H1 (cell line): ENCODE data around the gene TNS1. TPM values are rescaled to one million over a fixed set of nuclear protein-coding genes. Genes with fewer than 3 reads are reported as not detected.
A peak's percentile ranks its signal among the peaks of the same experiment; 100 is the strongest.

Experiments used
- CTCF ChIA-PET: fragments of 300-600 bp; sonication (Branson Sonifier 250); formaldehyde crosslinking; loops from one replicate; lab custom pipeline; 2021; ENCODE audit not compliant: partially characterized antibody; lab: Charles Lee
- POLR2A ChIA-PET: fragments of 300-600 bp; sonication (Branson Sonifier 250); formaldehyde crosslinking; loops from one replicate; lab custom pipeline; 2021; ENCODE audit warnings: inconsistent platforms; ENCODE audit not compliant: partially characterized antibody; lab: Charles Lee
- DNase-seq, 2 experiments: peaks; one replicate each; pipeline versions ENCODE4 v3.0.0 to v3.0.0-alpha.2; 2010 to 2022; ENCODE audit warnings: low spot score in 2 of 2, low read depth in 1 of 2, mixed read lengths in 1 of 2
- FAIRE-seq: peaks from 2 replicates; lab custom pipeline; 2011; peaks lifted over from hg19 to GRCh38; lab: Jason Lieb, UNC
- H2AFZ ChIP-seq: 2 replicates; pipeline ENCODE4 v1.8.1; 2012; ENCODE audit warnings: low read length, inconsistent platforms
- H2AK5ac ChIP-seq: 2 replicates; pipeline ENCODE4 v1.6.1; 2013; ENCODE audit warnings: low read depth, low read length
- H2BK120ac ChIP-seq: replicated peaks from 2 replicates; pipeline ENCODE3; 2013; ENCODE audit warnings: low read depth, low read length, inconsistent platforms
- H2BK12ac ChIP-seq: 2 replicates; pipeline ENCODE4 v1.6.1; 2013; ENCODE audit warnings: low read depth, low read length
- H2BK15ac ChIP-seq: 2 replicates; pipeline ENCODE4 v1.6.1; 2013; ENCODE audit warnings: low read length
- H2BK20ac ChIP-seq: 2 replicates; pipeline ENCODE4 v1.6.1; 2013; ENCODE audit warnings: low read length
- H2BK5ac ChIP-seq: 2 replicates; pipeline ENCODE4 v1.6.1; 2013; ENCODE audit warnings: low read depth, low read length
- H3K14ac ChIP-seq: 2 replicates; pipeline ENCODE4 v1.6.1; 2013; ENCODE audit warnings: inconsistent platforms; ENCODE audit not compliant: insufficient read length
- H3K18ac ChIP-seq: 2 replicates; pipeline ENCODE4 v1.6.1; 2013; ENCODE audit warnings: low read length; ENCODE audit errors: extremely low read depth
- H3K23ac ChIP-seq: 2 replicates; pipeline ENCODE4 v1.6.1; 2013; ENCODE audit warnings: inconsistent platforms; ENCODE audit not compliant: insufficient read length
- H3K23me2 ChIP-seq: 2 replicates; pipeline ENCODE4 v1.6.1; 2013; ENCODE audit warnings: low read depth, low read length
- H3K27ac ChIP-seq: 2 replicates; pipeline ENCODE4 v1.6.1; 2011; ENCODE audit warnings: low read depth, low read length, inconsistent platforms
- H3K27me3 ChIP-seq, 4 experiments: replicated peaks in 1 of 4; 1 replicate in 1 of 4; 2 replicates in 3 of 4; pipeline versions ENCODE4 v1.6.1 to v1.8.1; 2011 to 2013; ENCODE audit warnings: low read length in 3 of 4, mild to moderate bottlenecking in 3 of 4, inconsistent platforms in 2 of 4, mixed read lengths in 2 of 4, moderate library complexity in 1 of 4; ENCODE audit not compliant: control insufficient read depth in 3 of 4, insufficient read depth in 3 of 4; ENCODE audit errors: extremely low read depth in 1 of 4
- H3K36me3 ChIP-seq, 4 experiments: 2 replicates each; pipeline versions ENCODE4 v1.6.1 to v1.8.1; 2011 to 2013; ENCODE audit warnings: mild to moderate bottlenecking in 4 of 4, low read length in 3 of 4, moderate library complexity in 2 of 4, control low read depth in 1 of 4, inconsistent platforms in 1 of 4; ENCODE audit not compliant: insufficient read depth in 4 of 4, control insufficient read depth in 2 of 4
- H3K4ac ChIP-seq: replicated peaks from 2 replicates; pipeline ENCODE3; 2013; ENCODE audit warnings: low read length, low read depth, mixed read lengths, inconsistent platforms; ENCODE audit not compliant: insufficient read length
- H3K4me1 ChIP-seq, 4 experiments: replicated peaks in 1 of 4; 1 replicate in 1 of 4; 2 replicates in 3 of 4; pipeline versions ENCODE4 v1.6.1 to v1.8.1; 2011 to 2013; ENCODE audit warnings: low read length in 3 of 4, inconsistent platforms in 2 of 4, mixed read lengths in 1 of 4; ENCODE audit not compliant: insufficient read depth in 4 of 4, control insufficient read depth in 3 of 4
- H3K4me2 ChIP-seq, 2 experiments: 2 replicates each; pipeline versions ENCODE4 v1.6.1 to v1.8.1; 2011 to 2013; ENCODE audit warnings: low read depth in 2 of 2, low read length in 2 of 2, control low read depth in 1 of 2, inconsistent platforms in 1 of 2, mild to moderate bottlenecking in 1 of 2; ENCODE audit not compliant: insufficient read depth in 1 of 2
- H3K4me3 ChIP-seq, 4 experiments: fragments of 200-600, 300-600 bp in 1 of 4; sonication (generic), shearing (Covaris generic), sonication (Bioruptor Twin) in 1 of 4; 2 replicates each; pipeline versions ENCODE4 v1.5.1 to v1.8.1; 2011 to 2016; ENCODE audit warnings: low read length in 4 of 4, low read depth in 3 of 4, control low read depth in 2 of 4, inconsistent platforms in 2 of 4, mild to moderate bottlenecking in 2 of 4, mixed read lengths in 1 of 4, moderate library complexity in 1 of 4; ENCODE audit not compliant: insufficient read depth in 2 of 4; ENCODE audit errors: extremely low read depth in 1 of 4
- H3K56ac ChIP-seq: replicated peaks from 2 replicates; pipeline ENCODE3; 2013; ENCODE audit warnings: low read depth, mild to moderate bottlenecking, mixed read lengths, low read length, inconsistent platforms; ENCODE audit not compliant: insufficient read length
- H3K79me1 ChIP-seq: 2 replicates; pipeline ENCODE4 v1.6.1; 2013; ENCODE audit warnings: low read depth, low read length, control low read depth
- H3K79me2 ChIP-seq, 2 experiments: 2 replicates each; pipeline versions ENCODE4 v1.6.1 to v1.8.1; 2012 to 2013; ENCODE audit warnings: low read length in 2 of 2, mild to moderate bottlenecking in 2 of 2, inconsistent platforms in 1 of 2; ENCODE audit not compliant: insufficient read depth in 2 of 2, control insufficient read depth in 1 of 2
- H3K9ac ChIP-seq, 4 experiments: replicated peaks in 1 of 4; 1 replicate in 1 of 4; 2 replicates in 3 of 4; pipeline versions ENCODE4 v1.6.1 to v1.8.1; 2011 to 2013; ENCODE audit warnings: low read depth in 3 of 4, low read length in 3 of 4, control low read depth in 2 of 4, mild to moderate bottlenecking in 2 of 4, moderate library complexity in 2 of 4, inconsistent platforms in 1 of 4; ENCODE audit errors: extremely low read depth in 1 of 4
- H3K9me3 ChIP-seq, 2 experiments: 2 replicates each; pipeline versions ENCODE4 v1.6.1 to v1.8.1; 2012 to 2013; ENCODE audit warnings: mild to moderate bottlenecking in 2 of 2, moderate library complexity in 2 of 2, control low read depth in 1 of 2, inconsistent platforms in 1 of 2, low read depth in 1 of 2, low read length in 1 of 2, mixed read lengths in 1 of 2; ENCODE audit not compliant: insufficient read depth in 2 of 2
- H4K20me1 ChIP-seq, 2 experiments: replicated peaks in 1 of 2; 2 replicates each; pipeline versions ENCODE3 to v1.8.1; 2011 to 2013; ENCODE audit warnings: inconsistent platforms in 2 of 2, low read length in 2 of 2, mild to moderate bottlenecking in 1 of 2; ENCODE audit not compliant: insufficient read depth in 2 of 2, control insufficient read depth in 1 of 2
- H4K5ac ChIP-seq: 2 replicates; pipeline ENCODE4 v1.6.1; 2013; ENCODE audit warnings: low read length, low read depth, mixed read lengths, inconsistent platforms; ENCODE audit not compliant: insufficient read length
- H4K8ac ChIP-seq: 2 replicates; pipeline ENCODE4 v1.8.0; 2013; ENCODE audit warnings: mild to moderate bottlenecking, moderate library complexity, low read length, inconsistent platforms; ENCODE audit not compliant: insufficient read depth; ENCODE audit errors: extremely low read depth
- H4K91ac ChIP-seq: replicated peaks from 2 replicates; pipeline ENCODE3; 2013; ENCODE audit warnings: low read length, mixed read lengths, inconsistent platforms; ENCODE audit not compliant: insufficient read length
- BACH1 ChIP-seq: IDR thresholded peaks from 2 replicates; pipeline ENCODE4 v1.6.1; 2012; ENCODE audit warnings: low read length, improper control_type of control experiment
- BCL11A ChIP-seq, 2 experiments: IDR thresholded peaks; one replicate each; pipeline ENCODE4 v1.6.1; 2011; ENCODE audit warnings: low read depth in 2 of 2, low read length in 2 of 2, mild to moderate bottlenecking in 2 of 2
- EP300 ChIP-seq, 2 experiments: IDR thresholded peaks; 1 replicate in 1 of 2; 2 replicates in 1 of 2; pipeline ENCODE4 v1.6.1; 2011 to 2012; ENCODE audit warnings: low read depth in 2 of 2, low read length in 2 of 2, mild to moderate bottlenecking in 2 of 2, borderline replicate concordance in 1 of 2, inconsistent platforms in 1 of 2, moderate library complexity in 1 of 2
- EZH2 ChIP-seq: fragments of 200-600 bp; sonication (generic); IDR thresholded peaks from 2 replicates; pipeline ENCODE4 v1.7.1; 2012; ENCODE audit warnings: low read depth, mild to moderate bottlenecking, moderate library complexity, low read length, inconsistent platforms; ENCODE audit not compliant: severe bottlenecking
- JUND ChIP-seq: IDR thresholded peaks from 2 replicates; pipeline ENCODE4 v1.6.1; 2011; ENCODE audit warnings: mild to moderate bottlenecking, improper control_type of control experiment, low read length
- NRF1 ChIP-seq: IDR thresholded peaks from 2 replicates; pipeline ENCODE4 v1.6.1; 2011; ENCODE audit warnings: mild to moderate bottlenecking, low read depth, low read length, improper control_type of control experiment
- TAF1 ChIP-seq: IDR thresholded peaks from 2 replicates; pipeline ENCODE4 v1.6.1; 2011; ENCODE audit warnings: mild to moderate bottlenecking, low read depth, low read length
- WGBS, 2 experiments: shearing (Covaris generic) in 1 of 2; methylation state at CpG; one replicate each; pipeline versions ENCODE4 v1.1.6 to v1.1.7; 2013 to 2015; ENCODE audit warnings: low lambda C conversion rate in 2 of 2, mixed read lengths in 2 of 2, inconsistent platforms in 1 of 2, low coverage in 1 of 2, missing lambda C conversion rate in 1 of 2; ENCODE audit not compliant: insufficient replicate concordance in 2 of 2, insufficient coverage in 1 of 2, insufficient read length in 1 of 2; ENCODE audit errors: extremely low coverage in 1 of 2, missing lambda C conversion rate in 1 of 2; 5-methylcytosine and 5-hydroxymethylcytosine counted together
- polyA plus RNA-seq, 7 experiments: library from polyadenylated mRNA; depleted of rRNA in 3 of 7; stranded (reverse) in 5 of 7; unstranded in 2 of 7; fragments of >200 nt in 5 of 7; fragments of 200-250 nt in 2 of 7; gene quantifications; 1 replicate in 5 of 7; 2 replicates in 1 of 7; 4 replicates in 1 of 7; pipeline versions ENCODE4 v1.2.1 to v1.2.3, GENCODE V29; 2011 to 2013; ENCODE audit warnings: missing spikeins in 2 of 7, mixed read lengths in 2 of 7
- total RNA-seq: library from RNA; stranded (reverse); fragmentation: NEBNext Ultra II Directional; extraction: Animal tissue kit (Norgen Biotek cat#: 25700); gene quantifications from 2 replicates; pipeline ENCODE4 v1.2.1, GENCODE V29; 2021

Gene TNS1
- total and polyA plus RNA-seq, 2 of the 8 experiments (the other 6 are each of a cell fraction or from before 2014, with no cell fraction given), result 1.5 to 5.1 TPM

- Histone ChIP-seq H2BK20ac (peak overlapping the region; percentile 95; the same call in 1 of the 2 replicates), H3K4me1 (peaks cover 0 to 14% (median 9%) of the 10 kb centered on the region in 4 experiments; a peak in 5 of 7 replicates), H2BK120ac (no peak overlapping the region), H3K9ac (no peak overlapping the region), H3K23ac (no peak overlapping the region), H3K27ac (no peak overlapping the region), H3K36me3 (no peaks in the 10 kb centered on the region), H3K56ac (no peak overlapping the region), H3K27me3 (peaks cover 12 to 40% (median 32%) of the 10 kb centered on the region in 4 experiments), H2BK5ac (no peak overlapping the region), H3K4me3 (peak overlapping the region in 3 of 4 experiments; percentile 55 to 73 (median 56); a peak in 4 of 8 replicates), H2BK15ac (peak overlapping the region; percentile 72; the same call in 1 of the 2 replicates), H3K4ac (peak overlapping the region; percentile 34), H3K14ac (no peak overlapping the region), H4K8ac (no peak overlapping the region)
- ChIA-PET POLR2A (interaction anchor here (0.6 to 2.4 kb wide), 4 partner anchors 8 to 21 kb away, joined by 3 to 11 read pairs (median 3); no protein-coding TSS in a partner anchor), CTCF (interaction anchor here (0.8 to 3.3 kb wide), 20 partner anchors 10 to 361 kb away, joined by 3 to 16 read pairs (median 4); no protein-coding TSS in a partner anchor)
- FAIRE-seq, result no peak
- DNase-seq, result no peak
- no peak for TF ChIP-seq NRF1
- no peak for TF ChIP-seq JUND
- TF ChIP-seq EZH2, result peak; percentile 54
- no peak for TF ChIP-seq TAF1
- no peak for TF ChIP-seq EP300 (IDR thresholded peaks at IDR 0.05; ENCODE audit: borderline replicate concordance in 1 of 2, low read depth in 2 of 2, low read length in 2 of 2)
- no peak for TF ChIP-seq BCL11A (IDR thresholded peaks at IDR 0.05; ENCODE audit: low read depth in 2 of 2, low read length in 2 of 2)
- TF ChIP-seq BACH1, result no peak
- TF ChIP-seq, all 59 proteins: peak for 1
- no peaks in the 10 kb centered on the region for H3K79me2 ChIP-seq
- H2BK12ac ChIP-seq, result no peak overlapping the region; the same call in 1 of the 2 replicates
- no peaks in the 10 kb centered on the region for H3K79me1 ChIP-seq
- WGBS, 2 experiments, result 34% methylated on average over 9 of the region's 12 CpGs; no CpG with 5 or more reads in 1 of the 2 experiments
- H4K20me1 ChIP-seq, result no peaks in the 10 kb centered on the region
- no peaks in the 10 kb centered on the region for H3K9me3 ChIP-seq
- peak overlapping the region; percentile 32 for H3K18ac ChIP-seq
- H3K4me2 ChIP-seq, result peak overlapping the region; percentile 79 to 98
- no peak overlapping the region for H2AK5ac ChIP-seq
- H3K23me2 ChIP-seq, result peaks cover 12% of the 10 kb centered on the region; the same call in 1 of the 2 replicates
- no peak overlapping the region for H4K5ac ChIP-seq
- peak overlapping the region; percentile 47 for H4K91ac ChIP-seq
- H2AFZ ChIP-seq, result 0 out of 2 replicates have a peak overlapping the region, but pooled peaks have one; percentile 57
Measured at GRCh38 chr2:218010984-218011652, 8.3 kb upstream of the TNS1 start.
